ENCODE measurements around the gene VEGFC.

- TF ChIP-seq CTCF (IDR thresholded peaks at IDR 0.05; ENCODE audit: poor library complexity): no peak
- TF ChIP-seq EZH2 (IDR thresholded peaks at IDR 0.05; ENCODE audit: borderline replicate concordance): no peak
- no peak for TF ChIP-seq EZH2phosphoT487 (IDR thresholded peaks at IDR 0.05; ENCODE audit: low read depth, severe bottlenecking, unreplicated experiment)
Observed at GRCh38 chr4:176717237-176717636, 75.5 kb downstream of the VEGFC start.

All from hepatocyte (in vitro differentiated cells).